8988T (cell line): ENCODE data around the gene DENND2A.
A peak's percentile ranks its signal among the peaks of the same experiment; 100 is the strongest.
"Not testable (repeated sequence)": the region's sequence is repeated elsewhere in the genome, so short reads cannot be mapped to it uniquely, and the experiment has no call there.

Source experiments
- DNase-seq: peaks from one replicate; pipeline ENCODE4 v3.0.0; 2011

Gene DENND2A

GRCh38 chr7:140644761-140645160 is 4.1 kb upstream of the DENND2A start:
- DNase-seq = not testable (repeated sequence)

GRCh38 chr7:140643416-140643815 is 2.8 kb upstream of the DENND2A start:
- no peak for DNase-seq

- no peak for DNase-seq
These were observed 1.0 kb upstream of the DENND2A start for GRCh38 chr7:140641524-140642195.

GRCh38 chr7:140640060-140640637 is 464 bp downstream of the DENND2A start:
- DNase-seq = peak; percentile 33

GRCh38 chr7:140639366-140640053 is 1.1 kb downstream of the DENND2A start:
- no peak for DNase-seq

- DNase-seq = peak; percentile 39
These were observed 2.3 kb downstream of the DENND2A start for GRCh38 chr7:140638173-140638791.

GRCh38 chr7:140637400-140637799 is 3.2 kb downstream of the DENND2A start:
- DNase-seq = no peak

GRCh38 chr7:140635816-140636215 is 4.8 kb downstream of the DENND2A start:
- no peak for DNase-seq

- DNase-seq = no peak
These were observed 5.3 kb downstream of the DENND2A start for GRCh38 chr7:140635345-140635744.

- no peak for DNase-seq
These were observed 9.0 kb downstream of the DENND2A start for GRCh38 chr7:140631602-140632001.

GRCh38 chr7:140631021-140631420 is 9.6 kb downstream of the DENND2A start:
- no peak for DNase-seq

- DNase-seq = no peak
These were observed 14.4 kb downstream of the DENND2A start for GRCh38 chr7:140625908-140626868.

GRCh38 chr7:140625192-140625558 is 15.4 kb downstream of the DENND2A start:
- DNase-seq = not testable (repeated sequence)

- no peak for DNase-seq
These were observed 16.0 kb downstream of the DENND2A start for GRCh38 chr7:140624392-140625191.

GRCh38 chr7:140623980-140624379 is 16.6 kb downstream of the DENND2A start:
- DNase-seq = no peak

- no peak for DNase-seq
These were observed 19.1 kb downstream of the DENND2A start for GRCh38 chr7:140621401-140622021.

- not testable (repeated sequence) for DNase-seq
These were observed 20.6 kb downstream of the DENND2A start for GRCh38 chr7:140619915-140620510.

- DNase-seq = no peak
These were observed 21.4 kb downstream of the DENND2A start for GRCh38 chr7:140619176-140619575.

- DNase-seq = no peak
These were observed 22.3 kb downstream of the DENND2A start for GRCh38 chr7:140618306-140618705.

GRCh38 chr7:140617081-140617480 is 23.5 kb downstream of the DENND2A start:
- no peak for DNase-seq

- DNase-seq = no peak
These were observed 24.3 kb downstream of the DENND2A start for GRCh38 chr7:140616328-140616727.
